DND-41 (cell line): ENCODE results near the gene CTBP1.

Experiments
- CTCF ChIP-seq: IDR thresholded peaks from 2 replicates; pipeline ENCODE4 v1.5.1; 2012; ENCODE audit warnings: borderline replicate concordance, low read length, moderate library complexity, mild to moderate bottlenecking; ENCODE audit not compliant: poor library complexity, severe bottlenecking; ENCODE audit errors: extremely low read depth
- EZH2 ChIP-seq: IDR thresholded peaks from 3 replicates; pipeline ENCODE4 v1.6.1; 2012; ENCODE audit warnings: borderline replicate concordance, low read depth, mild to moderate bottlenecking, moderate library complexity, low read length, inconsistent platforms; ENCODE audit not compliant: severe bottlenecking

GRCh38 chr4:1239950-1240307 is 9.0 kb downstream of the CTBP1 start:
- TF ChIP-seq EZH2 (no peak), CTCF (no peak)
